Left ventricle myocardium superior (tissue), 1 donor: ENCODE results near the gene MBD3L3. TPM values are rescaled to one million over a fixed set of nuclear protein-coding genes. Genes with fewer than 3 reads are reported as not detected.

Experiments
- ATAC-seq: fragments of 200-7000 bp; cut with Tn5 transposase; one replicate; pipeline ENCODE4 v1.9.1; 2020; ENCODE audit warnings: mild to moderate bottlenecking, moderate library complexity
- DNase-seq: peaks from one replicate; pipeline ENCODE4 v3.0.0-alpha.2; 2020
- intact Hi-C: fragments of 100-400 bp; cut with micrococcal nuclease; formaldehyde crosslinking; loops from one replicate; pipeline ENCODE4 v1.11.0; 2022
- total RNA-seq: library from RNA; stranded (reverse); fragmentation: NEBNext Ultra II Directional; extraction: Animal tissue kit (Norgen Biotek cat#: 25700); gene quantifications from one replicate; pipeline ENCODE4 v1.2.1, GENCODE V29; 2021
- donor health status: DM: no; HTN: yes; CAD: no; lungs with severe emphysema.

MBD3L3 gene
- total RNA-seq, 1 donor from 2014 or later, result not detected

DNA sequence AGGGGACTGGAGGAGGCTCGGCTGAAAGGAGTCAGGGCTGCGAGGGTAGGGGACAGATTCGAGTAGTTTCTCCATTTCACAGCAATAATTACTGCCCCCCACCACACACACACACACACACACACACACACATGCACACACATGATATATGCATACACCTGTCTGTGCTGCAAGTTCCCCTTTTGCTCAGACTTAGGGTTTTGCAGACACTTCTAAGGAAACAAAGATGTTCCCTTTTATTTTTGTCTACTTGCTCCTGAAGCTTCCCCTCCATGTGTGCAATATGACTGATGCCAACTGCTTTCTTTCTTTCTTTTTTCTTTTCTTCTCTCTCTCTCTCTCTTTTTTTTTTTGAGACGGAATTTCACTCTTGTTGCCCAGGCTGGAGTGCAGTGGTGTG, 50.6 kb downstream of the MBD3L3 start:
- ATAC-seq, result no peak
- no peak for DNase-seq
- intact Hi-C loops, result no loop called here

Other genes with a start within 250 kb of the MBD3L3 start
- gene ADGRE1, start 171.1 kb downstream of the MBD3L3 start, total RNA-seq, result 0.30 TPM
- not detected for gene MBD3L2B, start 37.2 kb downstream of the MBD3L3 start, total RNA-seq
- not detected for gene MBD3L5, start 28.1 kb downstream of the MBD3L3 start, total RNA-seq
- not detected for gene MBD3L4, start 18.5 kb downstream of the MBD3L3 start, total RNA-seq
- not detected for gene MBD3L2, start 9.4 kb downstream of the MBD3L3 start, total RNA-seq
- 3.2 TPM for gene ZNF557, start 11.0 kb upstream of the MBD3L3 start, total RNA-seq
- 62.6 TPM for gene INSR, start 235.7 kb upstream of the MBD3L3 start, total RNA-seq